ENCODE results near the gene CLDN1.

The CLDN1 gene

DNA sequence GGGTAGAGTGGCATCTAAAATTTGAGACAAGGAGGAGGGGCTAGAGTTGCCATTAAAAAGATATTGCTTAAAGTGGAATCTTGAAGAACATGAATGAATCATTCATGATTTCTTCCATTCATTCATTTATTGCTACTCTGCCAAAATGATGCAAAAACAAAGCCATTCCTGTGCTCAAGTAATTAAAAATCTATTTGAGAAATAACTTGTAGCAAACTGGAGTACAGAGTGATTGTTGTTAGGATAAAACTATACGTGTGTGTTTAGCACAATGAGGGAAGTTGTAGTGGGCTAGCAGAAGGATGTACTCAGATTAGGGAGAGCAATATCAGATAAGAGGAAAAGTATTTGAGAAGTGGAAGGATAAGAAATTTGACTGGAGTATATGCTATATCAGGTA is 11.7 kb upstream of the CLDN1 start:
- no peak for DNase-seq (ENCODE audit: low read depth, low spot score)

DNA sequence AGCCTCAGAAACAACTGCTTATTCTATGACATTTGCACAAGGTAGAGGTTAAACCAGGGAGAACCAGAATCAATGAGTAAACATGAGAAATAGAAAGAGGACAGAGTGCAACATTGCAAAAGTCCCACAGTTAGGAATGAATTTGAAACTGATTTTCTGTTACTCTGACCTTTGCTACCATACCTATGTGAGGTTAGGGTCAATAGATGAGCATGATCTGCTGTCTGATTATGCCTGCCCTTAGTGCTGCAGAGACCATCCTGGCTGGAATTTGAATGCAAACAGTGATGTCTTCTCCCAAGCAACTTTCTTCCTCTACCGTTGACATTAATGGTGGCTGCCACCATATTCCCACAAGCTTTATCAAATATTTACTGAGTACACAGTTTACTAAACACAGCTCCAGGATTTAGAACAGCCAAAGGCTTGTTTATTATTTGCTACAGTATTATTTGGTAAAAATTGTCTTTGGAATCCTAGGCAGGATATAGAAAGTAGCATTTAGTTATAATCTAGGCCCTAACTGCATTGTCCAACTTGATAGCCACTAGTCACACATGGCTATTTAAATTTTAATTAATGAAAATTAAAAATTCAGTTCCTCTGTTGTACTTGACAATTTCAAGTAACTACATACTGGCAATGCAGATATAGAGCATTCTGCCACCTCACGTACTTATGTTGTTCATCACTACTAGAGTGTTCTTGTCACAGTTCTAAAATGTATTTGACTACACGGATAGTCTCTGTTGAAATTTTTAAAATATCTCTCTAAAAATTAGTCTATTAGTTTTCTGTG is 8.9 kb upstream of the CLDN1 start:
- DNase-seq (ENCODE audit: low read depth, low spot score): no peak

DNA sequence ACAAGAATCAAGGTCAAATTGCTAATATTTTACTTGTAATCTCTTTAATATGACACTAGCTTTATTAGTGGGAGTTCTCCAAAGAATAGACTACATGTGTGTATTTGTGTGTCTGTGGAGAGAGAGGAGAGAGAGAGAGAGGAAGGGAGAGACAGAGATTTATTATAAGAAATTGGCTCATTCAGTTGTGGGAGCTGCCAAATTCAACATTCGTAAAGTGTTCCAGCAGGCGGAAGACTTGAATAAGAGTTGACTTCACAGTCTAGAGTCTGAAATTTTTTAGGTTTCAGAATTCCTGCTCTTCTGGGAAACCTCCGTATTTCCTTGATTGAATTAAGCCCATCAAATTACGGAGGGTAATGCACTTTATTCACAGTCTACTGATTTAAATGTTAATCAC is 4.7 kb upstream of the CLDN1 start:
- DNase-seq (ENCODE audit: low read depth, low spot score): no peak

- no peak for DNase-seq (ENCODE audit: low read depth, low spot score)
Measured at GRCh38 chr3:190326361-190326760, 4.1 kb upstream of the CLDN1 start.

DNA sequence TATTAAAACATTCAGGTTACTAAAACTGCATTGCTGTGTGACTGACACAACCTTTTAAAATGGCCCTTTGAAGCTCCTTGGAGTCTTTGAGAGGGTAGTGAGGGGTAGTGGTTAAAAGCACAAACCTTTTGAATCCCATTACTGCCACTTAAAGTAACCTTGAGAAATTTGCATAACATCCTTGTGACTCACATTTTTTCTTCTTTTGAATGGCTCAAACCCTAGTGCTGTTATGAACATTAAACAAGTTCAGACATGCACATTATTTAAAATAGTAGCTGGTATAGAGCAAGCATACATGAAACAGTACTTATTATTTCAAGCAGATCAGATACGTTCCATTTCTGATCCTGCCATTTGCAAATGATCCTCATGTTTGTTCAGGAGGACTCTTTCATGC is 3.7 kb upstream of the CLDN1 start:
- no peak for DNase-seq (ENCODE audit: low read depth, low spot score)

DNA sequence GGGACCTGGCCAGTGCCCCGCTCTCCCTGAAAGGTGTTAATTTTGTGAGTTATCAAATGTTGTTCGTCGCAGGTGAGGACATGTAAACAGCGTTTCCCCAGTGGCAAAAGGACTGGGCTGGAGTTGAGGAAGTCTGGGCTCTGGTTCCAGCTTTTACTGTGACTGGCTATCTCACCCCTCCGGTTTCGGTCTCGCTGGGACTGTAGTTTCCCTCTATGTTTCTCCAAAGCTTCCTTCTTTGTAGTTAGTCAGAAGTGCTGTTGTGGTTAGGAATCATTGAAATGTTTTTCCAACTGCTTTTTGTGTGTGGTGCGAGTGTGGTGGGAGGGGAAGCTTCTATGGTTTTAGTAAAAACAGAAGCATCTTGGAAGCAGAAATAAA is 990 bp upstream of the CLDN1 start:
- DNase-seq (ENCODE audit: low read depth, low spot score): no peak

DNA sequence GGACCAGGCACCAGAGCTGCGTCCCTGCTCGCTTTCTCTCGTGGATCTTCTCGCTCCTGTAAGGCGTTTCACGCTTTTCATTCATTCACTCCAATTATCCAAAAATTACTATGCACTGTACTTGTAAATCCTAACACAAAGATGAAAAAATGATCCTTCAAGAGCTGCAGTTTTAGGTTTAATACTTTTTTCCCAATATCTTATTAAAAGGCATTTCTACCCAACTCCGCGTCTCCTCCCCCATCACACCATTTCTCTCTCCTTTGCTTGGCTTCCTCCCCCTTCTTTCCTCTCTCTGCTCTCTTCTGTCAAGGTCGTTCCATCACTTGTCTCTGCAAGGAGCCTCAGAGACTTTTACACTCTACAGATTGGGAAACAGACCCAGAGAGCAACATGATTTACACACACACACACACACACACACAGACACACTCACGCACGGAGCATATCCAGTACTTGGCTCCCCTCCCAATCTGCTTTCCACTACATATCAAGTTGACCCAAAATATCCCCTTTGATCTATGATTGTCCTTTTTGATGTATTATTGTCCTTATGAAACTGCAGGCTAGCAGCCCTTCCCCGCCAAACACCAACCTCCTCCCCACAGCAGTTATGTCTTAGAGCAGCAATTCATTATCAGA is 479 bp upstream of the CLDN1 start:
- no peak for DNase-seq (ENCODE audit: low read depth, low spot score)

DNA sequence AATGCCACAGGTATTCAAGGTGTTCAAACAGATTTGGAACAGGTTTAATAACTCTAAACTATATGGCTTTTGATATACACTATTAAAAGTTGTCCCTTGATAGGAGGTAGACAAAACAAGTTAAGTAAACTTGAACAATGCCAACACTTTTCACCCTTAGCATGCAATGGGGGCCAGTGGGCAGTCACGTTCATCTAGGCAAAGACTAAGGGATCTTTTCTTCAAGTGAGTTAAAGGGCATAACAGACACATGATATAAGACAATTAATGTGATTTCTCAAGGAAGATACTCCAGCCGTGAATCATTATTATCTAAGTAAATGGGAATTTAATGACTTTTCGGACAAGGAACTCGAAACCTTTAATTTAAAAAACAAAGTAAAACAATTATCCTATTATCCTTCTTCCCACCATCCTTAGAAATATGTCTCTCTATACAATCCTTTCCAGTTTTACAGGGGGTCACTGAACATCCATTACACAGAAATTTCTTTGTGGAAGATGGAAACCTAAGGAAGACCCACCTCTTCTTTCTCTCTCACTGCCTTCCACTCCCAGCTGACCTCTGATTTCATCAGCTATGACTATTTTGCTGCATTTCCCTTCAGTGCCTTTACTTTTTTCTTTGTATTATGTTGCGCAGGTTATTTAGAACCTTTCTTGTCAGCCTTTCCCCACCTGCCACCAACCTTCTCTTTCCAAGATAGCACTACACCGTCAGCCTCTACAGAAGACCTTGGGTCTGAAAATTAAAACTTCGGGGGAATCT is 1.5 kb downstream of the CLDN1 start:
- no peak for DNase-seq (ENCODE audit: low read depth, low spot score)

- DNase-seq (ENCODE audit: low read depth, low spot score): peak; percentile 57
Measured at GRCh38 chr3:190319660-190320059, 2.6 kb downstream of the CLDN1 start.

DNA sequence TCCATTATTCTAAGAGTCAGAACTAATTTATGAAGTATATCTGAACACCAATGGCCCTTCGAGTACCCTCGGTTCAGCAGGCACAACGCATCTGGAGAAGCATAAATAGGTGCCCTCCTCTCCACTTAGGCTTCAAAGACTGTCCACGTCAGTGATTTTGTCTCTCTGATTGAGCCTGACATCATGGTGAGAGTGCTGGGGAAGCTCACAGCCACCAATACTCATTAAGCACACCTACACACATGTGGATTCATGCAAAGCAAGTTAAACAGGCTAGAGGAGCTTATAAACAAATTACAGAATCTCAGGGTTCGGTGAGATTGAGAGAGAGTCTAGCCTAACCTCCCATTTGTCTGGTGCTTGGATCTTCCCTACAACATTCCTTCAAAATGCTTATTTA is 3.6 kb downstream of the CLDN1 start:
- DNase-seq (ENCODE audit: low read depth, low spot score): no peak

- no peak for DNase-seq (ENCODE audit: low read depth, low spot score)
Measured at GRCh38 chr3:190314741-190315140, 7.5 kb downstream of the CLDN1 start.

DNA sequence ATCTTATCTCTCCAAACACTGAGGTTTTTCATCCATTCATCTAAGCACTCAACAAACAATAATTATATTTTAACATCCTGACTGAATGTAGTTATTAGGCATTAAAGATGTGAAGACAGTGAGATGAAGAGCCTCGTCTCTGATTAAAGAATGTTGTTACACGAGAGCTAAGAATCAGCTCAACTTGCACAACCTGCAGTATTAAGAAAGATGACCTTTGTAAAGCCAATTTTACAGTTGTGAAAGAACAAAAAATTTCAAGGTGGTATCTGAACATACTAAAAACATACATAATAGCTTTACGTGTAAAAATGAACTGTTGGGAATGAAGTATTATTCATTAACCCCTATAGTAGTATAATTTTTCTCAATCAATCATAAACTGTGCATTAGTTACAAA is 12.8 kb downstream of the CLDN1 start:
- no peak for DNase-seq (ENCODE audit: low read depth, low spot score)

GRCh38 chr3:190308154-190308553 is 14.1 kb downstream of the CLDN1 start:
- no peak for DNase-seq (ENCODE audit: low read depth, low spot score)

DNA sequence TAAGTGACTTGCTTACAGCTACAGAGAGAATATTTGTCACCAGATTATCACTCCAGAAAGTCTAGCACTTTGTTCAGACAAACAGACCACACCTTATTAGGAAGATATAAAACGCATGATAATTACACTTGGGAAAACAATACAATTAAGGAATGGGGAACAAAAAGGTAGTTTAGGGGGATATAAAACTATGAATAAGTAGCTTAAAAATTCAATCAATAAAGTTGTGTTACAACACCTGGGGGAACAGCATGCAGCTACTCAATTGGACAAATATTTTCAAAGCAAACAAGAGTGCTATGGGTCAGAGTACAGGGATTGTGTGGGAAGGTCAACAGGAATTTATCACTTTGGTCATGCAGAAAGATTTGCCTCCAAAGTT is 15.1 kb downstream of the CLDN1 start:
- DNase-seq (ENCODE audit: low read depth, low spot score): no peak

GRCh38 chr3:190306513-190307163 is 15.6 kb downstream of the CLDN1 start:
- DNase-seq (ENCODE audit: low read depth, low spot score): peak; percentile 6

DNA sequence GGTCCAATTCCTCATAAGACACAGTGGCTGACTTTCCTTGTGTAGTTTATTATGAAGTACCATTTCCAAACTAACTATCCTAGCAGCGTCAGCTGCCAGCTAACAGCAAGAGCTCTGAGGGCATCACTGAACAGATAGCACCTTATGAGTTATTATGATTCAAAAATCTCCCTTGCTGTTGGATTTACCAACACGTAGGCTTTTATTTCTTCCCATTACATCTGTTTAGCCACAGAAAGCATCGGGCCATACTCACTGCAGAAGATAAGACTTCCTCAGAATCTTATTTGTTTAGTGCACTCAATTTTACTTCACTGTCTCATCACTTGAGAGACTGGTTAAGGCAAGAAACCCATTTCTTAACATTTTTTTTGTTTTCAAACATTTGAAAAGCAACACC is 16.2 kb downstream of the CLDN1 start:
- DNase-seq (ENCODE audit: low read depth, low spot score): no peak

GRCh38 chr3:190305406-190305805 is 16.8 kb downstream of the CLDN1 start:
- DNase-seq (ENCODE audit: low read depth, low spot score): no peak

- DNase-seq (ENCODE audit: low read depth, low spot score): no peak
Measured at GRCh38 chr3:190303884-190304283, 18.4 kb downstream of the CLDN1 start.

- DNase-seq (ENCODE audit: low read depth, low spot score): no peak
Measured at GRCh38 chr3:190302212-190302867, 19.9 kb downstream of the CLDN1 start.

DNA sequence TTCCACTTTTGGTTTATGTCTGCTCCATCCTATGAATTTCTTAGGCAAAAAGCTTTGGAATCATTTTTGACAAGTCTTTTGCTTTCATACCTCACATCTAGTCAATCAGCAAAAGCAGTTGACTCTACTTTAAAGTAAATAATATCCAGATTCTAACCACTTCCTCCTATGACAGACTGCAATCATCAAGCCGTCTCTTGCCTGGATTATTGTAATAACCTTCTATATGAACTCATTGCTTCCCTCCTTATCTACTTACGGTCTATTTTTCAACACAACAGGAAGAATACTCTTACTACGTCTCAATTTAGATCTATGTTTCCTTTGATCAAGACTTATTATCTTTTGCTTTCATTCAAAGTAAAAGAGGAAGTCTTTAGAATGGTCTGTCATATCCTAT is 20.7 kb downstream of the CLDN1 start:
- DNase-seq (ENCODE audit: low read depth, low spot score): no peak

- no peak for DNase-seq (ENCODE audit: low read depth, low spot score)
Measured at GRCh38 chr3:190299969-190300368, 22.3 kb downstream of the CLDN1 start.

DNA sequence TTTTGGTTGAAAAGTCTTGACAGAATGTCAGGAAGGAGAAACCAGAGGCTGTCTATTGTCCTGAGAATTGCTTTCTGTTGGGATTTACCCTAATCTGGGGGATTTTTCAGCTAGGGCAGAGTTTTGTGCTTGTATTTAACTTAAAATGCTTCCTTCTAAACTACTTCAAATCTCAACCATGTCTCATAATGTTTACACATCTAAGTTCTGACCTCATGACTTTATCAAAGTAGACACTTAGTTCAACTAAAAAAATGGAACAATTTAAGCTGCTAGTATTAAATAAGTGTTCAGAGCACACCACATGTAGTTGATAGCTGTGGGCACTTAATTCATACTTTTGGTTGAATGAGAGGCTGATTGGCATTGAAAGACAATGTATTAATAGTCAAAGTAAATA is 28.2 kb downstream of the CLDN1 start:
- no peak for DNase-seq (ENCODE audit: low read depth, low spot score)

Data from activated naive CD8-positive, alpha-beta T cell treated with anti-CD3 and anti-CD28 coated beads, Interleukin-2, amount 50 U/mL, for 16 hours (primary cell).